NOMO-1 treated with dmso at 0.1 percent for 144 hours (cell line): ENCODE data around the gene PER1.

Source experiments
- DNase-seq: peaks from one replicate; lab custom pipeline; 2025; ENCODE audit not compliant: unreplicated experiment; lab: John Stamatoyannopoulos, UW

Gene PER1

DNA sequence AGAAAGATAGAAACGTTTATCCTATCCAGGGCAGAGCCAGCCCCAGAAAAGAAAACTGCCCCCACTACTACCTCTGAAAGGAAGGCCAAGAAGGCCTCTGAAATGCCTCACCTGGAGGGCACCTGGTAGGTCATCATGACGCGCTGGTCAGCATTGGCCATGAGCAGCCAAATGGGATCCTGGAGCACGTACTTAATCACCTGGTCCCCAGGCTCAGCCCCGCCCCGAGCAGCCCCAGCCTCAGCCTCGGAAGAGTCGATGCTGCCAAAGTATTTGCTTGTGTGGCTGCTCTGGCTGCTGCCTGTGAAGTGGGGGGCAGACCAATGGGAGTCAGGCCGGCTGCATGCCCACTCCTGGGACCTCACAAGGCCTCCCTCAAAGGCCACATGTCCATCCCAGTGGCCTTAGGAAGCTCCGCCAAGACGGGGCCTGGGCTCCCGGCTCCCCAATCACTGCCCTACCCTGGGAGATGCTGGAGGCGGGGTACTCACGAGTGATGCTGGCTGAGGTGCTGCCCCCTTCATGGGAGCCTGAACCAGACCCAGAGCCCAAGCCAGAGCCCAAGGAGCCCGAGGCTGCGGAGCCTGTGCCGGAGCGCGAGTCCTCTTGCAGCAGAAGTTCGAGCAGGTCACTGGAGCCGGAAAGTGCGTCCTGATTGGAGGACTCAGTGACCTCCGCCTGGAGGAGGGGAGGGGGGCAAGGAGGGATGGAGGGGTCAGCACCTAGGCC is 9.9 kb downstream of the PER1 start:
- no peak for DNase-seq

DNA sequence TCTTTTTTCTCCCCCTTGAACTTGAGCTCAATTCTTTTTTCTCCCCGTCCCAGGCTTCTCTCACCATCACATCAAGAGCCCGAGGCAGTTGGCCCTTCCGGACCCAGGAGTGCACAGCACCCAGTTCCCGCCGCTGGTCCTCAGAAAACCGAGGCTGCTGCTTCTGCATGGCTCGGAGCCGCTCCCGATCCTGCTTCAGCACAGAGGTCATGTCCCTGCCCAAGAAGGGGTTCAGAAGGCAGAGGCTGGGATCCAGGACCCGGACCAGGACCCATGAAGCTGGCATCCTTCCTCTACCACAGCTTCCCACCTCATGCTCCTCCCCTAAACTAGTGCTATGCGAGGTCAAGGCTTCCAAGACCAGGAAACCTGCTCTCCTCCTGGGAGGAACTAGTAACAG is 10.5 kb downstream of the PER1 start:
- DNase-seq, result no peak

DNA sequence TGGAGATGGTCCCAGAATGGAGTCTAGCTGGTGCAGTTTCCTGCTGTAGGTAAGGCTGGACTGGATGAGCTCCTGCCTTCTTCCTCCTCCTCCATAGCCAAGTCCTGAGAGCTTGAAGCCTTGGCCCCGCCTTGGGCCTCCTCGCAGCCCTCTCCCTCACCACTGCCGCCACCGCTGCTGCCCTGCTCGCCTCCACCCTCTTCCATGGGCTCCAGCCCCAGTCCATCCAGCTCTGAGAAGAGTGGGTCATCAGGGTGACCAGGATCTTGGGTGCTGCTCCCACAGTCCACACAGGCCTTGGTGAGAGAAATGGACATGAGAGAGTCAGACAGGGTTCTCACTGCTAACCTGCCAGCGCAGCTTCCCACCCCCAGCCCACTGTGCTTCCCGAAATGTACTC is 11.2 kb downstream of the PER1 start:
- no peak for DNase-seq

DNA sequence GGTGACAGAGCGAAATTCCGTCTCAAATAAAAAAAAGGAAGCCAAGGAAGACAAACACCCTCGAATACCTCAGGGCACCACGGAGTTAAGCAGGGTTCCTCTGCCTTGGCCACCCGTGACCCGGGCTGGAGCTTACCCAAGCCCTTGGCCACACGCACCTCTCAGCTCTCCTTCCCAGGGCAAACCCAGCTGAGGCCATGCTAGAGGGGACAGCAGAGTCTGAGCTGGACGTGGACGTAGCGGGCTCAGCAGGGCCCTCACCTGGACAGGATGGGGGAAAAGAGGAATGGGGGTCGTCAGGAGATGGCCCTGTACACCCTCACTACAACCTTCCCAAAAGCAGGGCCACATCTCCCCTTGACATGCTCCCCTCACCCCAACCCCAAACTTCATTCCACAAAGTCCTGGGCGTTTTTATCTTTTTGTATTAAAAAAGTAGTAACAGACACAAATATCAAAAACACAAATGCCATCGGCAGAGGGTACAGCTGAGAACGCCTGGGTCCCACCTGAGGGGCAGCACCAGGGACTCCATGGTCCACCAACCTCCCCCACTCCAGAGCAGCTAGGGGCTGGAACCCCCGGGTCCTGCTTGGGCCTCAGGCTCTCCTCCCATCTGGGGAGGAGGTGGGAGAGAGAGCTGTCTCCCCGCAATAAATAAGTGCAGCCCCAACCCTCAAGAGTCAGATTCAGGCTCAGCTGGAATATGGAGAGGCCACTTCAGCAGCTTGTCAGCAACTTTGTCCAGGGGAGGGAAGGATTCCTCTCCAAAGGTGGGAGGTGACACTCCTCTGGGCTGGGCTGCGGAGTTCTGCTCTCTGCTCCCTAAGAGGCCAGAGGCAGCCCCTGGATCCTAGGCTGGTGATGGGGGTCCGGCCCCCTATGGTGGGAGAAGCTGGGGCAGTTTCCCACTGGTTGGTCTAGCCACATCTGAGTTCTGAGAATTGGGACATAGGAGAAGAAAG is 11.9 kb downstream of the PER1 start:
- DNase-seq, result no peak

DNA sequence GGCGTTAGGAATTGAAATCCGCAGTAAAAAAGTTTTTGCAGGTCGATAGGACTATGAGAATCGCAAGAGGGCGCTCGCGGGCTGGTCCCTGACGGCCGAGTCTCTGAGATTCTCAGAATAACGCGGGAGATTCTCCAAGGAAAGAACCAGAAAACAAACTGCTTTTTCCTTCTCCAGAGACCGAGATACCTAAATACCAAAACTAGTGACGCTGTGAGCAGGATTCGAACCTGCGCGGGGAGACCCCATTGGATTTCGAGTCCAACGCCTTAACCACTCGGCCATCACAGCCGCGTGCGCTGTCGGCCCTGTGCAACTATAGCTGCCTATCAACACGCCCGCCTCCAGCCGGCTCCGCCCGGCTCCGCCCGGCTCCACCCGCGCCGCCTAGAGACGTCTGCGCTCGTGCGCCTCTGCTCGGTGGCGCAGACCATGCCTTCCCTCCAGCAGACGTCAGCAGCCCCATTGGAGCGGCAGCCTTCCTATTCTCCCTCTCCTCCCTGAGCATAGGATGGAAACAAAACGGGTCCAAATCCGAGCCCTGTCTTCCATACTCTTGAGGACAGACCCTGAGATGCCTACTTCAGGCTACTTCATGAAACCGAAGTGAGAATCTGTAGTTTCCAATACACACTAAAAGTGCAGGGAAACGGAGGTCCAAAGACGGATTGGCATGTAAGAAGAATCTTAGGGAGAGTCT is 13.4 kb downstream of the PER1 start:
- peak; percentile 92 for DNase-seq

- no peak for DNase-seq
These were observed 13.9 kb downstream of the PER1 start for GRCh38 chr17:8138374-8138671.

- no peak for DNase-seq
These were observed 14.4 kb downstream of the PER1 start for GRCh38 chr17:8137645-8138373.

GRCh38 chr17:8133941-8134340 is 18.3 kb downstream of the PER1 start:
- no peak for DNase-seq

DNA sequence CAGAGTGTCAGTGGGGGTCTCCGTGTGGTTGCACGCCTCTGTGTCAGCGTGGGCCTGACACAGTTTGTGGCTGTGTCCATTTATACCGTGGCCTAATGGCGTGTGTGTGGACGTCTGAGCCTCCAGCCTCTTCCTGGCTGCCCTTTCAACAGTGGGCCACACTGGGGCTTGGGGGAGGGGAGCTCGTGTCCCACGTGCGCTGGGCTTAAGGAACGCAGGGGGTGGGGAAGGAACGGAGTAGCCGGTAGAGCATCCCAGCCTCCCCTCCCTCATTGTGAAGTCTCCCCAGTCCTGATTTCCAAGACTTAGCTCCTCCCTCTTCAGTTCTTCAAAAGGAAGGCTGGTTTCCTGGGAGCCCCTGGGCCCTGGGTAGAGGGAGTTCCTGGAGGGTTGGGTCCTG is 18.8 kb downstream of the PER1 start:
- DNase-seq, result no peak

GRCh38 chr17:8131844-8132441 is 20.3 kb downstream of the PER1 start:
- no peak for DNase-seq

- DNase-seq, result no peak
These were observed 23.9 kb downstream of the PER1 start for GRCh38 chr17:8128125-8128784.

DNA sequence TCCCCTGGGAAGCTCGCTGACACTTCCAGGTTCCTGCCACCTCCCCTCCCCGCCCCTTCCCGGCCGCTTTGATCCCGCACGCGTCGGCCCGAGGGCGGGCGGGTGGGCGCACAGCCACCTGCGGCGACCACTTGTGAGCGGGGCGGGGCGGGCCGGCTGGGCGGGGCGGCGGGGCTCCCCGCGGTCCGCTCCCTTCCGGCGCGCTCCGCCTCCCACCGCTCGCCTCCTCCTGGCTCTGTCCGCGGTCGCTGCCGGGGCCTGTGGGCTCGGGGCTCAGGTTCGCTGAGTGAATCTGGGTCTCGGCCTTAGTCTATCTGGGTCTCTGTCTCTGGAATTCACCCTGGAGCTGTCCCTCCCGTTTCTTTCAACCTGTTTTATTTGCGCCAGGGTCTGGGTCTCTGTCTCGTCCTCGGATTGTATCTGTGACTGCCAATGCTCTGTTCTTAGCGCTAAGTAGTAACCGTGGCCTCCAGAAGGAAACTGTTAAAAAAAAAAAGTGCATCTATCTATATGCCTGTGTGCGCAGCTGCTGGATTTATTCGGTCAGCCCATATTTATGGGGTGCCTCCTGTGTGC is 25.6 kb downstream of the PER1 start:
- peak; percentile 64 for DNase-seq

DNA sequence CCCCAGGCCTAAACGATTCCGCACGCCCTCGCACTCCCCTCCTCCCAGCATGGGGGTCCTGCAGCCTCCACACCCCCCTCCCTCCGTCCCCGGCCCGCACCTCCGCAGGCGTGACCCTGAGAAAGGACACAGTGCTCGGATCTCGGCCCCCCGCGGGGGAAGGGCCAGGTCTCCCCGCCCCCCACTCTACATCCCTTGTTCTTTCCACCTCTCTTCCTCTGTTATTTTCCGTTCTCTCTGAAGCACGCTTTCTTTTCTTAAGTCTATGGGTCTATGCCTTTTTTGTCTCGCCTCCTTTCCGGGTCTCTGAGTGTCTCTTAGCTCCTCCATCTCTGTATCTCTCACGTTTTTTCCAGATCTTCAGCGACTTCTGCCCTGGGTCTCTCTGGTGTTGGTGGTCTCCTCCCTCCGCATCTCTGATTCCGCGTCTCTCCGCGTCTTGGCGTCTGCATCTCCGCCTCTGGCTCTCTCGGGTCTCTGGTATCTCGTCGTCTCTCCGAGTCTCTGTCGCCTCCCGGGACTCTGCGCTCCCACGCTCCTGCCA is 26.2 kb downstream of the PER1 start:
- DNase-seq, result no peak

GRCh38 chr17:8125154-8125946 is 26.9 kb downstream of the PER1 start:
- DNase-seq, result peak; percentile 52

GRCh38 chr17:8124350-8125153 is 27.7 kb downstream of the PER1 start:
- no peak for DNase-seq

- no peak for DNase-seq
These were observed 28.4 kb downstream of the PER1 start, which contains the start of gene HES7 for GRCh38 chr17:8123695-8124349. Gene HES7 (minus strand): TSS chr17:8124106. CDS start chr17:8124084, 22 bp downstream.
